SU-DHL-6 (cell line): ENCODE measurements around the gene TK1.
"Not testable (repeated sequence)": the region's sequence is repeated elsewhere in the genome, so short reads cannot be mapped to it uniquely, and the experiment has no call there.

ENCODE experiments used
- H2AFZ ChIP-seq: fragments of 200-600 bp; sonication (generic); 2 replicates; pipeline ENCODE4 v1.6.1; 2014; ENCODE audit warnings: low read depth, mild to moderate bottlenecking, moderate library complexity, mixed read lengths, antibody characterized with exemption, low read length; ENCODE audit not compliant: severe bottlenecking
- H3F3A ChIP-seq: fragments of 200-600 bp; shearing (Covaris generic); 2 replicates; pipeline ENCODE4 v1.6.0; 2016; ENCODE audit warnings: antibody characterized with exemption, mild to moderate bottlenecking; ENCODE audit not compliant: insufficient read depth
- H3K27ac ChIP-seq: fragments of 200-600 bp; sonication (generic); 2 replicates; pipeline ENCODE4 v1.5.1; 2016; ENCODE audit warnings: low read depth, mild to moderate bottlenecking, low read length, moderate library complexity, mixed read lengths
- H3K27me3 ChIP-seq: fragments of 200-600 bp; sonication (generic), shearing (Covaris generic); 2 replicates; pipeline ENCODE4 v1.6.0; 2014; ENCODE audit warnings: mild to moderate bottlenecking, low read length
- H3K36me3 ChIP-seq: fragments of 200-600 bp; sonication (generic); 2 replicates; pipeline ENCODE4 v1.6.1; 2014; ENCODE audit warnings: mild to moderate bottlenecking, low read length, mixed read lengths
- H3K4me2 ChIP-seq: fragments of 300-600, 200-600 bp; shearing (Covaris generic), sonication (generic); 2 replicates; pipeline ENCODE4 v1.6.0; 2014; ENCODE audit warnings: low read length, low read depth, mild to moderate bottlenecking; ENCODE audit not compliant: poor library complexity, severe bottlenecking
- H3K4me3 ChIP-seq: fragments of 200-600 bp; sonication (generic); 2 replicates; pipeline ENCODE4 v1.5.1; 2014; ENCODE audit warnings: antibody characterized with exemption, low read length, mild to moderate bottlenecking, mixed read lengths; ENCODE audit not compliant: insufficient read depth, poor library complexity, severe bottlenecking
- H3K79me2 ChIP-seq: fragments of 200-600 bp; sonication (generic); 2 replicates; pipeline ENCODE4 v1.6.1; 2014; ENCODE audit warnings: mild to moderate bottlenecking, low read length, moderate library complexity; ENCODE audit not compliant: insufficient read depth
- H3K9ac ChIP-seq: fragments of 200-600 bp; sonication (generic); 2 replicates; pipeline ENCODE4 v1.7.0; 2014; ENCODE audit warnings: mild to moderate bottlenecking, low read length
- H3K9me2 ChIP-seq: fragments of 200-600 bp; sonication (generic); replicated peaks from 2 replicates; pipeline ENCODE4 v1.6.1; 2014; ENCODE audit warnings: low read length; ENCODE audit not compliant: insufficient read depth
- H3K9me3 ChIP-seq: fragments of 200-600 bp; sonication (generic); 2 replicates; pipeline ENCODE4 v1.6.1; 2014; ENCODE audit warnings: low read length, mixed read lengths; ENCODE audit not compliant: insufficient read depth
- H4K20me1 ChIP-seq: fragments of 200-600 bp; sonication (generic); 2 replicates; pipeline ENCODE4 v1.6.1; 2014; ENCODE audit warnings: low read depth, mild to moderate bottlenecking, antibody characterized with exemption, low read length, moderate library complexity, mixed read lengths
- EZH2phosphoT487 ChIP-seq: fragments of 200-600 bp; sonication (generic), shearing (Covaris generic); conservative IDR thresholded peaks from 2 replicates; pipeline ENCODE4 v1.6.1; 2018; ENCODE audit warnings: mild to moderate bottlenecking, antibody characterized with exemption, low read length, moderate library complexity, mixed read lengths
- TF ChIP-seq, protein P1 (sequence below): fragments of 200-600 bp; sonication (generic); IDR thresholded peaks from one replicate; pipeline ENCODE4 v1.5.1; 2017; ENCODE audit warnings: antibody characterized with exemption, mild to moderate bottlenecking, low read length, moderate library complexity; ENCODE audit not compliant: insufficient read depth, poor library complexity, severe bottlenecking

Gene TK1

DNA sequence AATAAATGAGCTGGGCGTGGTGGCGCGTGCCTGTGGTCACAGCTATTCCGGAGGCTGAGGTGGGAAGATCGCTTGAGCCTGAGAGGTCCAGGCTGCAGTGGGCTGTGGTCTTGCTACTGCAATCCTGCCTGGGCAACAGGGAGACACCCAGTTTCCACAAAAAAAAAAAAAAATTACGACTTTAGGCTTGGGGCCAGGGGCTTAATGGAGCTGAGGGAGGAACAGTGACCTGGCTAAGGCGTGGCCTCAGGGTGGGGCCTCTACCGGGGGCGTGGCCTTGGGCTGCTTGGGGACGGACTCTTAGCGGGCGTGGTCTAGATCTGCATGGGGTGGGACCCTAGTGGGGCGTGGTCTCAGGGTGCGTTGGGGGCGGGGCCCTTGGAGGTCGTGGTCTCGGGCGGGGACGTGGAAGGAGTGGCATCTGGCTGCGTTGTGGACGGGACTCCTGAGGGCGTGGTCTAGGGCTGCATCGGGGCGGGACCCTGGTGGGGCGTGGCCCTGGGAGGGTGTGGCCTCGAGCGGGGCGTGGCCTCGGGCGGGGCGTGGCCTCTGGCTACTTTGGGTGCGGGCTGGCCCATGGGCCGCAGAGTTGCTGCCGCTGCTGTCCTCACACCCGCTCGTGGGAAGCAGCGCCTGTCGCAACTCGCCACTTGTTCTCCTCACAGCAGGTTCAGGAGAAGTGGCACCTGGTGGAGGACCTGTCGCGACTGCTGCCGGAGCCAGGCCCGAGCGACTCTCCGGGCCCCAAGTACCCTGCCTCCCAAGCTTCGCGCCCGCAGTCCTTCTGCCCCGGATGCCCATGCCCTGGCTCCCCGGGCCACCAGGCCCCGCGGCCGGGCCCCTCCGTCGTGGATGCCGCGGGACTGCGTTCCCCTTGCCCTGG is 46.4 kb downstream of the TK1 start:
- H3F3A ChIP-seq, result peaks cover 36% of the 10 kb centered on the region
- no peak overlapping the region for H3K9ac ChIP-seq
- no peak overlapping the region for H3K27ac ChIP-seq

DNA sequence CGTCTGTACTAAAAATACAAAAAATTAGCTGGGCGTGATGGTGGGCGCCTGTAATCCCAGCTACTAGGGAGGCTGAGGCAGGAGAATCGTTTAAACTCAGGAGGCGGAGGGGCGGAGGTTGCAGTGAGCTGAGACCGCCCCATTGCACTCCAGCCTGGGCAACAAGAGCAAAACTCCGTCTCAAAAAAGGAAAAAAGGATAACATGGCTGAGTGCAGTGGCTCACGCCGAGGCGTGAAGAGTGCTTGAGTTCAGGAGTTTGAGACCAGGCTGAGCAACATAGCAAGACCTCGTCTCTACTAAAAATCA is 47.0 kb downstream of the TK1 start:
- peaks cover 36% of the 10 kb centered on the region for H3F3A ChIP-seq
- H3K9me3 ChIP-seq, H3K27me3 ChIP-seq, H3K4me3 ChIP-seq, H3K9me2 ChIP-seq, H3K36me3 ChIP-seq, H3K4me2 ChIP-seq, H3K79me2 ChIP-seq, H3K27ac ChIP-seq, H2AFZ ChIP-seq, H4K20me1 ChIP-seq, H3K9ac ChIP-seq: not testable (repeated sequence)

More for the DNA sequence above, 46.4 kb downstream of the TK1 start:
- H3K9me3 ChIP-seq, result no peaks in the 10 kb centered on the region
- no peak overlapping the region for H3K4me3 ChIP-seq
- H2AFZ ChIP-seq, result no peak overlapping the region
- no peak for TF ChIP-seq EZH2phosphoT487
- TF ChIP-seq, protein P1, sequence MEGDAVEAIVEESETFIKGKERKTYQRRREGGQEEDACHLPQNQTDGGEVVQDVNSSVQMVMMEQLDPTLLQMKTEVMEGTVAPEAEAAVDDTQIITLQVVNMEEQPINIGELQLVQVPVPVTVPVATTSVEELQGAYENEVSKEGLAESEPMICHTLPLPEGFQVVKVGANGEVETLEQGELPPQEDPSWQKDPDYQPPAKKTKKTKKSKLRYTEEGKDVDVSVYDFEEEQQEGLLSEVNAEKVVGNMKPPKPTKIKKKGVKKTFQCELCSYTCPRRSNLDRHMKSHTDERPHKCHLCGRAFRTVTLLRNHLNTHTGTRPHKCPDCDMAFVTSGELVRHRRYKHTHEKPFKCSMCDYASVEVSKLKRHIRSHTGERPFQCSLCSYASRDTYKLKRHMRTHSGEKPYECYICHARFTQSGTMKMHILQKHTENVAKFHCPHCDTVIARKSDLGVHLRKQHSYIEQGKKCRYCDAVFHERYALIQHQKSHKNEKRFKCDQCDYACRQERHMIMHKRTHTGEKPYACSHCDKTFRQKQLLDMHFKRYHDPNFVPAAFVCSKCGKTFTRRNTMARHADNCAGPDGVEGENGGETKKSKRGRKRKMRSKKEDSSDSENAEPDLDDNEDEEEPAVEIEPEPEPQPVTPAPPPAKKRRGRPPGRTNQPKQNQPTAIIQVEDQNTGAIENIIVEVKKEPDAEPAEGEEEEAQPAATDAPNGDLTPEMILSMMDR, result no peak
- H3K27me3 ChIP-seq, result no peaks in the 10 kb centered on the region
- H3K9me2 ChIP-seq, result no peaks in the 10 kb centered on the region
- H3K36me3 ChIP-seq, result no peaks in the 10 kb centered on the region
- H3K4me2 ChIP-seq, result no peak overlapping the region
- no peaks in the 10 kb centered on the region for H4K20me1 ChIP-seq
- H3K79me2 ChIP-seq, result no peaks in the 10 kb centered on the region

DNA sequence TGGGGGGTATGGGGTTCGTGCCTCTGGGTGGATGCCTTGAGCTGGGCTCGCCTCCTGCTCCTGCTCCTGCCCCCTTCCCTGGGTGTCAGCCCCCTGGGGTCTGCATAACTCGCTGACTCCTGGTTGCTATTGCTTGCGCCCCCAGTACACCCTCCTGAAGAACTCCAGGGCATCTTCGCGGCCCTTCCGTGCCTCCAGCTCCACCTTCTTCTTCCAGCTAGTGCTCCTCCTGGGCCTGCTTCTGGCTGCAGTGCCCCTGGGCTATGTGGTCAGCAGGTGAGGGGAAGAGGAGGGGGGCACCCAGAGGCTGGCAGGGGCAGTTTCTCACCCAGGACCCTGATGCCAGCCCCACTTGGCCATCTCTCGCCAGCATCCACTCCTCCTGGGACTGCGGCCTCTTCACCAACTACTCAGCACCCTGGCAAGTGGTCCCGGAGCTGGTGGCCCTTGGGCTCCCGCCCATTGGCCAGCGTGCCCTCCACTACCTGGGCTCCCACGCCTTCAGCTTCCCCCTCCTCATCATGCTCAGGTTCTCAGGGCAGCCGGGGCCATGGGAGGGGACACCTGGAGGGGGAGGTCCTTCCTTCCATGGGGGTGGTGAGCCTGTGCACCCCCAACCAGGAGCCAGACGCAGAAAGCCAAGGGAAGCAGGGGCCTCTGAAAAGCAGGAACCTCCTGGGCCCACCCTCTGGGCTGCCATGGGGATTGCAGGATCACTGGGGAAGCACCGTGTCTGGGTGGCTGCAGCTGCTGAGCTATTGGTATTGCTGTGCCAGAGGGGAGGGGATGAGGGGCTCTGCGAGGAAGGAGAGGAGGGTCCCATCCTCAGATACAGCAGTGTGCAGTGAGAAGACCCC is 48.4 kb downstream of the TK1 start:
- Histone ChIP-seq H3K4me3 (no peak overlapping the region), H3K36me3 (no peaks in the 10 kb centered on the region), H2AFZ (no peak overlapping the region), H3K9ac (0 out of 2 replicates have a peak overlapping the region, but pooled peaks have one; percentile 33), H4K20me1 (no peaks in the 10 kb centered on the region), H3F3A (peaks cover 35% of the 10 kb centered on the region), H3K4me2 (no peak overlapping the region), H3K9me2 (no peaks in the 10 kb centered on the region), H3K9me3 (no peaks in the 10 kb centered on the region), H3K27me3 (no peaks in the 10 kb centered on the region), H3K27ac (peak overlapping the region; percentile 76), H3K79me2 (no peaks in the 10 kb centered on the region; the same call in 1 of the 2 replicates)
- TF ChIP-seq EZH2phosphoT487, result no peak
- TF ChIP-seq, protein P1, result no peak
